ENCODE measurements around the gene FMN2.

- TF ChIP-seq POLR2A (IDR thresholded peaks at IDR 0.05) (no peak), CTCF (IDR thresholded peaks at IDR 0.05) (no peak)
Observed at GRCh38 chr1:240242601-240243144, 151.0 kb downstream of the FMN2 start.
